ENCODE results near the gene TSEN54. TPM values are rescaled to one million over a fixed set of nuclear protein-coding genes. Genes with fewer than 3 reads are reported as not detected.

The TSEN54 gene
- total RNA-seq, 1 donor from 2014 or later, result 92.7 TPM

DNA sequence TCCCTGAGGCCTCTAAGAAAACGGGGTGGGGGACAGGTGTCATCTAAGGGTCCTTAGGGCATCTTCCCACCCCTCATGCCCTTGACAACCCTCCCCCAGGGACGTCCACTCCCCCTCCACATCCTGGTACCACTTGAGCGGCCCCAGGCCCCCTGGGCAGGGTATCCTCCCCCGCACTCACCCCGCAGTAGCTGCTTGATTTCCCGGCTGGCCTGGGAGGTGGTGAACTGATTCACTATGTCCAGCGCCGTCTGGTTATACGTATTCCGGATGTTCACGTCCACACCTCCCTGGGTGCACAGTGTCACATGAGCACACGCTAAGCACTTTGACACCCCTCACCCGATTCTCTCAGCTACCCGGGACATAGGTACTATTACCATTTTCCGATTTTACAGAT, 10.7 kb upstream of the TSEN54 start:
- Histone ChIP-seq H3K27me3 (no peaks in the 10 kb centered on the region), H3K4me1 (peaks cover 2 to 30% of the 10 kb centered on the region in 2 donors), H3K4me3 (no peak overlapping the region), H3K27ac (no peak overlapping the region), H3K36me3 (peaks cover 45 to 56% of the 10 kb centered on the region in 2 donors), H3K9me3 (no peaks in the 10 kb centered on the region)
- intact Hi-C loops (cut with DNase I), result no loop called here
- DNase-seq (ENCODE audit: low spot score in 2 of 2), result no peak
- no peak for TF ChIP-seq CTCF (IDR thresholded peaks at IDR 0.05)

DNA sequence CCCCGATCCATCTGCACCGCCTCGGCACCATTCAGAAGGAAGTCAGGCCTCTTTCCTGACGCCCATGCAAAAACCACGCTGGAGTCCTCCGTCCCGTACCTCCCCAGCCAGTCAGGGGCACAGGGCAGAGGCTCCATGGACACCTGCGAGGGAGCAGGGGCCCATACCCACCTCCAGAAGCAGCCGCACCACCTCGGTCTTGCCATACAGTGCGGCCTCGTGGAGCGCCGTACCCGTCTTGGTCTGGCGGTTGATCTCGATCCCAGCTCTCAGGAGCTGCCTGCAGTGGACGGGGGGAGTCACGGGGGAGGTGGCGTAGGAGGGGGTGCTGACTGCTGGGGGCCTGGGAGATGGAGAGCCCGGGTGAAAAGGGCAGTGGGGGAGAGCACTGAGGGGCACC, 10.2 kb upstream of the TSEN54 start:
- intact Hi-C loops (cut with DNase I), result no loop called here
- Histone ChIP-seq H3K4me1 (peaks cover 2 to 32% of the 10 kb centered on the region in 2 donors), H3K4me3 (no peak overlapping the region), H3K9me3 (no peaks in the 10 kb centered on the region), H3K36me3 (peaks cover 45 to 54% of the 10 kb centered on the region in 2 donors), H3K27ac (no peak overlapping the region), H3K27me3 (no peaks in the 10 kb centered on the region)
- TF ChIP-seq CTCF (IDR thresholded peaks at IDR 0.05), result no peak
- no peak for DNase-seq (ENCODE audit: low spot score in 2 of 2)

DNA sequence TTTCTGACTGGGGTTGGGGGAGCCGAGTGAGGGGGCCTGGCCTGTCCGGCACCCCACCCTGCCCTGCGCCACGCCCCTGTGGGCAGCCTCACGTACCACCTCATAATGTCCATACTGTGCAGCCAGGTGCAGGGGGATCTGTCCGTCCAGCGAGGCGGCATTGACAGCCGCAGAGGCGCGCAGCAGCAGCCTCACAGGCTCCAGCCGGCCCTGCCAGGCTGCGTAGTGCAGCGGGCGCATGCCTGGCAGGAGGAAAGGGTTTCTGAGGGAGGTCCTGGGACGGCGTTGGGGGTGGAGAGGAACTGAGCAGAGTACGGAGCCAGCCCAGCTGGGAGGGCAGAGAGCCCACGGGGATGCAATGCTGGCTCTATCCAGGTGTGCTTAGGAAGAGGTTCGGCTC, 9.4 kb upstream of the TSEN54 start:
- no peak for TF ChIP-seq CTCF (IDR thresholded peaks at IDR 0.05)
- H3K4me3 ChIP-seq, result no peak overlapping the region
- intact Hi-C loops (cut with DNase I), result no loop called here
- H3K27me3 ChIP-seq, result no peaks in the 10 kb centered on the region
- H3K4me1 ChIP-seq, result peaks cover 10 to 33% of the 10 kb centered on the region in 2 donors
- H3K9me3 ChIP-seq, result no peaks in the 10 kb centered on the region
- peaks cover 45 to 54% of the 10 kb centered on the region in 2 donors for H3K36me3 ChIP-seq
- no peak for DNase-seq (ENCODE audit: low spot score in 2 of 2)
- H3K27ac ChIP-seq, result no peak overlapping the region

DNA sequence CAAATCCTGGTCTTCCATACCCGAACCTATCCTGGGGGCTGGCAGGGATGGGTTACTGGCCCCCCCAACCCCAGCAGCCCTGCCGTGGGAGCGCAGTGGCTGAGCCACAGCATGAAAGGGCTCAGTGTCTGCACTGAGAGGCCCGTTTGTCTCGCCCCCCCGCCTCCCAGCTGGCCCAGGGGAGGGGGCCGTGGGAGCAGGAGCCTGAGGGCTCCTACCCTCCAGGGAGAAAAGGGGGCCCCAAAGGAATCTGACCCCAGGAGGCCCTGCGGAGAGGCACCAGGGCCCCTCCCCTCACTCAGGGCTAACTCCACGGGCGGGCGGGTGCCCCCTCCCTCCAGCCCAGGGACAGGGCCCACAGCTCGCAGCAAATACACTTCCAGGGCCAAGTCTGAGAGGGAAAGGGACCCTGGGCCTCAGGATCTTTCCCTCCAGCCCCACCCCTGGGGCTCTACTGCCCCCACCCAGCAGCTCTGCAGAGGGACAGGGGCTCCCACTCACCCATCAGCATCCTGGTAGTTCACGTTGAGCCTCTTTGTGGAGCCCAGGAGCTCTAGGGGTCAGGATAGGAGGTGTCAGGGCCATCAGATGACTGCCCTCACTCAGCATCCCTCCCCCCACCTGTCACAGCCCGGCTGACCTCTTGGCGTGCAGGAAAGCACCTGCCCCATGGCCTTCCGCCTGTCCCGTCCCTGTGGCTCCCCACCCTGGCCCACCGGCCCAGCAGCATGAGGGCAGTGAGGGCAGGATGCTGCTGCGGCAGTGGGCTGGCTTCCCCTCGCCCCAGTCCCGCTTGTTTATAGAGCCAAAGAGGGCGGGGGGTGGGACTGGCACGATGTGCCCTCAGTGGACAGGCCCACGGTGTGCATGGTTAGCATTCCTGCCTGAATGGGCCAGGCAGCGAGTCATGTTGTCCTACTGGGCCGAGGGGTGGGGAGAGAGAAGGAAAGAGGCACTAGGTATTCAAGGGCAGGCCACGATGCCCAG, 8.3 kb upstream of the TSEN54 start:
- peaks cover 7 to 35% of the 10 kb centered on the region in 2 donors for H3K4me1 ChIP-seq
- DNase-seq (ENCODE audit: low spot score in 2 of 2), result no peak
- no peak for TF ChIP-seq CTCF (IDR thresholded peaks at IDR 0.05)
- H3K27ac ChIP-seq, result peak overlapping the region; percentile 59 to 78
- no peaks in the 10 kb centered on the region for H3K27me3 ChIP-seq
- H3K4me3 ChIP-seq, result no peak overlapping the region
- no peaks in the 10 kb centered on the region for H3K9me3 ChIP-seq
- intact Hi-C loops (cut with DNase I), result no loop called here
- H3K36me3 ChIP-seq, result peaks cover 39 to 46% of the 10 kb centered on the region in 2 donors

GRCh38 chr17:75508931-75509361, 7.4 kb upstream of the TSEN54 start:
- no peaks in the 10 kb centered on the region for H3K9me3 ChIP-seq
- H3K4me1 ChIP-seq, result peaks cover 15 to 44% of the 10 kb centered on the region in 2 donors
- H3K36me3 ChIP-seq, result peaks cover 31 to 37% of the 10 kb centered on the region in 2 donors
- H3K4me3 ChIP-seq, result no peak overlapping the region
- intact Hi-C loops (cut with DNase I), result no loop called here
- H3K27ac ChIP-seq, result peak overlapping the region; percentile 59 to 78
- no peaks in the 10 kb centered on the region for H3K27me3 ChIP-seq
- DNase-seq (ENCODE audit: low spot score in 2 of 2), result no peak
- no peak for TF ChIP-seq CTCF (IDR thresholded peaks at IDR 0.05)

All from ascending aorta (tissue), 2 donors.